Activated effector memory CD4-positive, alpha-beta T cell treated with anti-CD3 and anti-CD28 coated beads, Interleukin-2, amount 50 U/mL, for 16 hours (primary cell): ENCODE data around the gene SLC47A2.
"Not testable (repeated sequence)": the region's sequence is repeated elsewhere in the genome, so short reads cannot be mapped to it uniquely, and the experiment has no call there.

Source experiments
- DNase-seq: peaks from one replicate; pipeline ENCODE4 v3.0.0-alpha.2; 2020

SLC47A2 gene

DNA sequence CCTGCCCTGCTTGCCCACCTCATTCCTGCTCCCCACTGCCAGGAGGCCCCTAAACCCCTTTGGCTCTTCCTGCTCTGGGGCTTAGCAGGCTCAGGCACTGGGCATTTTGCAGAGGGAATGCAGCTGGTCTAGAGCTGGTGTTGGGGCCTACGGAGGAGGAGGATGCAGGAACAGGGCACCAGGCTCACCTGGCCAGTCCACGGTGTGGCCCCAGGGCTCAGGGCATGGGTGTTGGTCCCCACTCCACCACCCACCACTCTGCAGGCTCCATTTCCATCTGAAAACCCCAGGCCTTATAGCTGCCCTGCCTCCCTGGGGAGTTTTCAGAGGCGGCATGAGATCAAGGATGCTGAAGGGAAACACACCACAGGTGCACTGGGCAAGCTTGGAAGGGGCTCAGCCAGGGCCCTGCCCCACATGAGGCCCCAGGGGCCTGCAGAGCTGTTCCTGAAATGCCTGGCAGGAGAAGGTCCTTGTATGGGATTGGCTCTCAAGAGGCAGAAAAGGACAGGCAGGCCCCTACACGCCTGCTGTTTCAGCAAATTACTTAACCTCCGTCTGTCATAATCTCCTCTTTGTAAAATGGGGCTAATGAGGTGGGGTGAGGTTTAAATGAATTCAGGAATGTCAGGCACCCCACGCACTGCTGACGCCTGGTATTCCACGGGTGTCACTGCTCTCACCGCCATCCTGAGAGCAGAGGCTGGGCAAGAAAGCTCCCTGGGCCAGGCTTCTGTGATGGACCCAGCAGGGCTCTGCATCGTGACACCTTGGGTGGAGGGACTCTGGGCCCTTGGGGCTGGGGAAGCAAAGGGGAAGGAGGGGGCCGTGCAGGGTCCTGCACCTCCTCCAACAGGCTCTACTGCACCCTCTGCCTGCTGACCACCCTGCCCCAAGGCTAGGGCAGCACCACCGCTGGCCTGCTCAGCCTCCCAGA lies 9.3 kb downstream of the SLC47A2 start:
- DNase-seq = no peak

DNA sequence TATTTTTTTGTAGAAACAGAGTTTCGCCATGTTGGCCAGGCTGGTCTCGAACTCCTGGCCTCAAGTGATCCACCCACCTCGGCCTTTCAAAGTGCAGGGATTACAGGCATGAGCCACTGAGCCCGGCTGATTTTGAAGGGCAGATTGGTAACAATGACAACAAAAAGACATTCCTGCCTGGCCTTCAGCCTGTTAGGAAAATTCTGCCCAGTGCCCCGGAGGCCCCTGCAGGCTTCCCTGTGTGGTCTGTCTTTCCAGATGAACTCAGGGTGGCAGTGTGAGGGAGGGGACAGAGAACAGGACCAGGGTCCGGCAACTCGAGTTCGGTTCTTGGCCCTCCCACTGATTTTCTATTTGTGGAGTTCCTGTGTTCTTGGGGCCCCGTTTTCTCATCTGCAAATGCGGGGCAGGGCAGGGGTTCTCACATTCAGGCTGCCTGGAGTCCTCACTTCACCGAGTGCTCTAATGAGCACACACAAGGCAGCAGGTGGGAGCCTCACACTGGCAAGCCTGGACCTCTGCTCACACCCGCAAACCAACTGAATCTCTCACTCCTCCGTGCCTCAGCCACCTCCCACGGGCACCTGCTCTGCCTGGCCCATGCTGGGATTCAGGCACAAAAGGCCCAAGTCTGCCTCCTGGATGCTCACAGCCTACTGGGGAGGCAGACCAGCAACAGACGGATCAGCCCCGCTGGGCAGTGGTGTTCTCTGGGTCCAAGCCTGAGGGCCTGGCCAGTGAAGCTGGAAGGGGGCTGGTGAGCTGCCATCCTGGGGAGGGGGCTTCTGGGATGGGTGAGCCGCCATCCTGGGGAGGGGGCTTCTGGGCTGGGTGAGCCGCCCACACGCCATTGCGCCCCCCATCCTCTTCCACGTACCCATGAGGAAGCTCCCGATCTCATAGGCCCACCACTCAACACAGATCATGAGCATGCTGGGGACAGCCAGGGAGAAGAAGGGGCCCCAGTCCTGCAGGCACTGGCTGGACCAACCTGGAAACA lies 10.3 kb downstream of the SLC47A2 start:
- DNase-seq = no peak

DNA sequence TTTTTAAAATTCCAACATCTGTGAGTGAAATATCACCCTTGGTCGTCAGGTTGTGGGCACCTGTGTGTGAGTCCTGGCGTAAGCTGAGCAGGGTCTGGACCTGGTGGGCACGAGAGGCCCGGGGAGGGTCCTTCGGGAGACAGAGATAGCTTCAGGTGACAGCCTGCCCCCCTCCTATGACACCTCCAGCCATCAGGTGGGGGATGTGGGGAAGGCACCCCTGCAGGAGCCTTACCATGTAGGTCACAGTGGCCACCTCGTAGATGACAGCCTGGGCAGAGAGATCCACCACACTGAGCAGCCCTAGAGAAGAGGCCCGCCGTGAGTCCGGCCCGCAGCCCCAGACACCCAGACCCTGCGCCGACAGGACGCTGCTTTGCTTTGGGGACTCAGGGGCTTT lies 11.2 kb downstream of the SLC47A2 start:
- DNase-seq = no peak

DNA sequence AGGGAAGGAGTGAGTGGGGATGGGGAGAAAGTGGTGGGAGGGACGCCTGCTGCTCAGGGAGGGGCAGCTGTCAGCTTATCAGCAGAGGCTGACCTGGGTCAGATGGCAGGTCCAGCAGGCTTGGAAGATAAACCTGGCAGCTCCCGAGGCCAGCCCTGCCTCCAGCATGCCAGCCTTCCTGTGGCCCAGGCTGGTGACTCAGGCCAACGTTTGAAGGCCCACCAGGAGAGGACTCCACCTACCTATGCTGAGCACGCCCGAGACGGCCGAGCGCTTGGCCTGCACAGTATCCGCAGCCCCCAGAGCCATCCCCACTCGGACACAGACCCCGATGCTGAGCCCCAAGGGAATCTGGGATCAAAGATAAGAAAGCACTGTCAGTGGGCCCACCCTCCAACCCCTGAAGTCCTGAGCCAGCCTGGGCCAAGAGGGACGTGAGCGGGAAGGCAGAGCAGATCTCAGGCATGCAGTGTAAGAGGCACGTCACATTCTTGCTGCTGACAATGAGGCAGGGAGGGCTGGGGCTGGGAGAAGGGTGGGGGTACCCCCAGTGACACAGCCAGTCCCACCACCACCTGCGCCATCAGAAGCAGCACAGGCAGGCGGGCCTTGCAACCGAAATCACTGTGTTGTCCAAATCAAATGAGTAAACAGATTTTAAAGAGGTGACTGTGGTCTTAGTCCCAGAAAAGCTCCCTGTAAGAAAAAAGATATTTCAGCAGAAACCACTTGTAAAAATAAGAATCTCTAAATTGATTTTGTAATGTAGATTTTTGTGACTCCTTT lies 12.4 kb downstream of the SLC47A2 start:
- DNase-seq = no peak

DNA sequence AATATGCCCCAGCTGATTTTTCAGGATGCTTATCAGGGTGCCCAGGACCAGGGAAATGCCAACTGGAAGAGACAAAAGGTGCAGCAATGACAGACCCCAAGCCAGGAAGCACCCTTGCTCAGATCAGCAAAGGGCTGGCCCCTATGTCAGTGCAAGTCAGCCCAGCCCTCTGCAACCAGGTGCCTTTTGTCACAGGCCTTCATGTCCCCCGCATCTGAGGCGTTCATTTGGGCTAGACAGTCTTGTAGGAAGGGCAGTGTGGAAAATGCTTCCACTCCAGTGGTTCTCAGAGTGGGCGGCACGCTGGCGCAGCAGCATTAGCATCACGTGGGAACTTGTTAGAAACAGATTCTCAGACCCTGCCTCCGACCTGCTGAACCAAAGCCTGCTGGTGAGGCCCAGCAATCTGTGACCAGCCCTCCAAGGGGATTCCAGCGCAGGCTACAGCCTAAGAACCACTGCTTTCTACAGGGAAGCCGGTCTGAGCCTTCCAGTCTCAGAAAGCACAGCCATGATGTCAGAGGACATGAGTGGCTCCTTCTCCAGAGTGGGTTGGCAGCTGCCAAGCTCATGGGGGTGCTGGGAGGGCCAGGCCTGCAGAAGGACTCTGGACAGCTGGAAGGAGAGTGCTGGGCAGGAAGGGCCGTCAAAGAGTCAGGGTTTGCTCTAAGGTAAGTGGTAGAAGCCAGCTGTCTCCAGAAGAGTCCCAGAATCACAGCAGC lies 13.1 kb downstream of the SLC47A2 start:
- DNase-seq = no peak

DNA sequence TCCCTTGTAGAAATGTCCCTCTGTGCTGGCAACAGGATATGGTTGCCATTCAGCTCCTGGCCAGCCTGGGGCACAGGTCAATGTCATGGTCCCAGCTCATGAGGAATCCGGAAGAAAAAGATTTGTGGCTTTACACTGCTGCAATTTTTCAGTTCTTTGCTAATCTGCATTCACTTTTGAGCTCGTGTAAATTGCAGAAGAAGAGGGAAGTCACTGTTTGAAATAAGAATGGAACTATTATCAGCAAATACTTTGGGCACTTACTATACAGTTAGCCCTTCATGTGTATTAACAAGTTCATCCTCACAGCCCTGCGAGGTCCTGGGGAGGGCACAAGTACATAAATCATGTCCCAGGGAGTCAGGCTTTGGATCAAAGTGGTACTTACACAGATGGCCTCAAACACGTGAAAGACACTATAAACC lies 14.2 kb downstream of the SLC47A2 start:
- no peak for DNase-seq

DNA sequence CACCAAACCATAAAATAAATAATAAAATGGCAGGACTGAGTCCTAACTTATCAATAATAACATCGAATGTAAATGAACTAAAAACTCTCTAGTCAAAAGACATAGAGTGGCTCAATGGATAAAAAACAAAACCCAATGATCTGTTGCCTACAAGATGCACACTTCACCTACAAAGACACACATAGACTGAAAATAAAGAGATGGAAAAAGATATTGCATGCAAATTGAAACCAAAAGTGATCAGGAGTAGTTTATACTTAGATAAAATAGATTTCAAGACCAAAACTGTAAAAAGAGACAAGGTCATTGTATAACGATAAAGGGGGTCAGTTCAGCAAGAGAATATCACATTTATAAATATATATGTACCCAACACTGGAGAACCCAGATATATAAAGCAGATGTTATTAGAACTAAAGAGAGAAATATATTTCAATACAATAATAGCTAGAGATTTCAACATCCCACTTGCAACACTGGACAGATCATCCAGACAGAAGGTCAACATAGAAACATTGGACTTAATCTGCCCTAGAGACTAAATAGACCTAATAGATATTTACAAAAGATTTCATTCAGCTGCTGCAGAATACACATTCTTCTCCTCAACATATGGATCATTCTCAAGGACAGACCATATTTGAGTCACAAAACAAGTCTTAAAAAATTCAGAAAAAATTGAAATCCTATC lies 29.8 kb downstream of the SLC47A2 start:
- no peak for DNase-seq

DNA sequence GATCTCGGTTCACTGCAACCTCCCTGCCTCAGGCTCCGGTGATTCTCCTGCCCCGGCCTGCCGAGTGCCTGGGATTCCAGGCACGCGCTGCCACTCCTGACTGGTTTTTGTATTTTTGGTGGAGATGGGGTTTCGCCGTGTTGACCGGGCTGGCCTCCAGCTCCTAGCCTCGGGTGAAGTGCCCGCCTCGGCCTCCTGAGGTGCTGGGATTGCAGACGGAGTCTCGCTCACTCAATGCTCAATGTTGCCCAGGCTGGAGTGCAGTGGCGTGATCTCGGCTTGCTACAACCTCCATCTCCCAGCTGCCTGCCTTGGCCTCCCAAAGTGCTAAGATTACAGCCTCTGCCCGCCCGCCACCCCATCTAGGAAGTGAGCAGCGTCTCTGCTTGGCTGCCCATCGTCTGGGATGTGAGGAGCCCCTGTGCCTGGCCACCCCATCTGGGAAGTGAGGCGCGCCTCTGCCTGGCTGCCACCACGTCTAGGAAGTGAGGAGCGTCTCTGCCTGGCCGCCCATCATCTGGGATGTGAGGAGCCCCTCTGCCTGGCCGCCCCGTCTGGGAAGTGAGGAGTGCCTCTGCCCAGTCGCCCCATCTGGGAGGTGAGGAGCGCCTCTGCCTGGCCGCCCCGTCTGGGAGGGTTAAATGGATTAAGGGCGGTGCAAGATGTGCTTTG lies 31.3 kb downstream of the SLC47A2 start:
- DNase-seq = not testable (repeated sequence)

DNA sequence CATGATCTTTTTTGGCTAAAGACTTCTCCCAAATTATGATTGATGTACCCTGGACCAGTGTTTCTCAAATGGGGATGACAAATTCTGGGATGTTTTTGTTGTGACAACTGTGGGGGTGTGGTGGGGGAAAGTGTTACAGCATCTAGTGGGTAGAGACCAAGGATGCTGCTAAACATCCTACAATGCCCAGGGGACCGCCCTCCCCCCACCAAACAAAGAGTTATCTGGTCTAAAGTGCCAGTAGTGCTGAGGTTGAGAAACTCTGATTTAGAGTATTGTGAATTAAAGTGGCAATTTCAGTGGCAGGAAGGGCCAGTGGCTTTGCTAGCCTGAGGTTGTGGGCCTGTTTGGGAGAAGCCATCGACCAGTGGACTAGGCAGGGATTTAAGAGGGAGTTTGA lies 33.3 kb downstream of the SLC47A2 start:
- no peak for DNase-seq

DNA sequence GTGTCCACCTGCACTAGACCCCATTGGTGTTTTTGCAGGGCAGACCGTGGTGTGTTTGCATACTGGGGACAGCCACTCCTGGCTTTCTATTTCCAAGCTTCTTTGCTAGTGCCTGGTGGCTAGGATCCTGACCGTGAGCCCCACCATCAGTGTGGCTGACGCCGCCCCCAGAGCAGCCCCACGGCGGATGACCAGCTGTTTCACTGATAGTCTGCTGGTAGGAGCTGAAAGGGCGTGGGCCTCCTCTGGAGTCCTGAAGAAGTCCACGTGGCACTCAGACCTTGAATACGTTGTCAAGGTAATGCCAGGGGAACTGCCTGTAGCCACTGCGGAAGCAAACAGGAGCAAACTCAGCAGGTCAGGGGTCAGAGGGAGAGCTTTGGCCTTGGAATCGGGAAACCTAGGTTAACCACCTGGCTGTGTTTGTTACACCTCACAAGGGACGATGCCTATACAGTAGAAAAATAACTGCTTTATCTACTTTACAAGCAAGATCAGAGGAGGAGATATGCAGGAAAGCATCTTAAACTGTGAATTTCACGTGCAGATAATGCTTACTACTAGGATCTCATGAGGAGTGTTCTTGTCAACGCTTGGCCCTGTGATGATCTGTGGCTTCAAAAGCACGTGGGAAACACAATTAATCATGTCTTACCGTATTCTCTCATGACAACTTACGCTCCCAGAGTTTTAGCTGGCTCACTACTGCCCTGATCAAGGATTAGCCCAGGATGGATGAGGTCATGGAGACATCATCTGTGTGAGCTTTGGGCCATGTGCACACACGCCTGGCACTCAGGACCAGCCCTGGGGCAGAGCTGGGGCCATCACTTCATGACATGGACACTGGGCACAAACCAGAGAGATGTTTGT lies 37.6 kb downstream of the SLC47A2 start:
- DNase-seq = no peak

DNA sequence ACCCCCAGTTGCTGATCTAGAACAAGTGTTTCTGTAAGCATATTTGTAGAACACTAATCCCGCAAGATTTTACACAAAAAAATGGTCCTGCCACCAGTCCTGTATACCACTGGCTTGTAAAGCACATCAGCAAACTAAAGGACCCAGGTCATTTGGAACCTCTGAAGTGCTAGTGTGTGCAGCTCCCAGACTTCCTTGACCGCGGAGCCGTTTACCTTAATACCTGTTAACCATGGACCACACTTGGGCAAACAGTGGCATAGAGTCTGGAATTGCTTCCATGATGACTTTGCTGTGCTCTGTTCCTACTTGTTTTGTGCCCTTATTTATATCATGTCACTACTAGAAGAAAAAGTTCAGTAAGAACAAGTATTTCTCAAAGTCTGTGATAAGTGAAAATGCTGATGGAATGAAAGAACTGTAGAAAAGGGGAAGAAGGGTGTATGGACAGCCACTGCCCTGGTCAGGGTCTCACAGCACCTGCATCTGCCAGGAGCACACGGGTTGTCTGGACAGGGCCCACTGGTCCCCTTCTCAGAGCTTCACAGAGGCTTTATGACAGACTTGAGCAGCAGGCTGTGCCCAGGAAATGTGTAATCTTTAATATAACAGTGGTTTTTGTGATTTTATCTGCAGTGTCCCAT lies 38.5 kb downstream of the SLC47A2 start:
- DNase-seq = no peak

DNA sequence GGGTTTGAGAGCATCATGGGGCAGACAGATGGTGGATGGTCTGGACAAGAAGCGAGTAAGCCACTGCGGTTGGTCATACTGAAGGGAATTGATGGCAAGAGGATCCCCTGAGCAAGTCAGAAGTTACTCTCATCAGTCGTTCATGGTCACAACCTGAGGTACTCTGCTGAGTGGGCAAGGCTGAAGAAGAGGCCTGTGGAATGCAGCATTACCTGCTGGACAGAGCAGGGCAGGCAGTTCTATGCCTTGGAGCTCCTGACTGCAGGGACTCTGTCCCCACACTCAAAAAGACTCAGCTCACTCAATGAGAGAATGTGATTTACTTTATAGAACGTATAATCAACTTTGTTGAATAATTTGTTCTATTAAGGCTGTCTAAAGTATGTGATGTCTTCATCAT lies 39.5 kb downstream of the SLC47A2 start:
- DNase-seq = no peak

DNA sequence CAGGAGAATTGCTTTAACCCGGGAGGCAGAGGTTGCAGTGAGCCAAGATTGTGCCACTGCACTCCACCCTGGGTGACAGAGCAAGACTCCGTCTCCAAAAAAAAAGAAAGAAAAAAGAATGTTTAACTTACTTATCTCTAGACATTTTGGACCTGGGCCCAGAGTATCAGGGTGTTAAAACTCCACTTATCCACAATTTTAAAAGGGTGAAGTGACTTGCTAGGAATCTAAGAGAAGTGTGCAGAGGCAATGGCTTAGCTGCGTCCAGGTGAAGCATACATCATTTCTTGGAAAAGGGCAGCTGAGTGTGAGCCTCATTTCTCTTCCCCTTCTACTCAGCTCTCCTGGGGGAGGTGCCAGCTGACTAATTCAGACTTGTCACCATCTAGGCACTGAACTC lies 42.8 kb downstream of the SLC47A2 start:
- DNase-seq = no peak

DNA sequence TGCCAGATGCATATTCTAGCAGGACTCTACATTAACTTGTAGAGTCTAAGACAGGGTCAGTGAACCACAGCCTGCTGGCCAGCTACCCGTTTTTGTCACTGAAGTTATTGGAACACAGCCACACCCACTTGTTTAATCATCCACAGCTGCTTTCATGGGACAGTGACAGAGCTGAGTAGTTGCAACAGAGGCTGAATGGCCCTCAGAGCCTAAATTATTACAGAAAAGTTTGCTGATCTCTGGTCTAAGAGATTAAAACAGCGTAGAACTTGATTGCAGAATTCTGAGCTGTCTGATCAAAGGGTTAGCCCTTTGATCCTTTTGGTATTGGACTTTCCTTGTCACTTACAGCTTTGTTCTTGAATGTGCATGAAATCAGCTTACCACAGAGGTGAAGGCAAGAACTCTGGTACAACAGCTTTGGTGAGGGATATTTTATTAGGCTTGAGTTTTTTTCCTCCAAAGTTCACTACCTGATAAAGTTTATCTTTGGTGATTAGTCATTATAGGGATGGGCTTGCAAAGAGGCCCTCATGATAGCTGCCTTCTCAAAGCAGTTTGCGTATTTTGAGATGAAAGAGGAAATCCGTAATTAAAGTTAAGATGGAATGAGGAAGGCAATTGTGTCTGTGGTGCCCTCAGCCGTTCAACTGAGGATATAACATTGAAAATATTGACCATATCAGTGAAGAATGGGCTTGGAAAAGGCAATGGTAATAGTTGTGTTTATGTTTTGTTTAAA lies 44.2 kb downstream of the SLC47A2 start:
- no peak for DNase-seq

DNA sequence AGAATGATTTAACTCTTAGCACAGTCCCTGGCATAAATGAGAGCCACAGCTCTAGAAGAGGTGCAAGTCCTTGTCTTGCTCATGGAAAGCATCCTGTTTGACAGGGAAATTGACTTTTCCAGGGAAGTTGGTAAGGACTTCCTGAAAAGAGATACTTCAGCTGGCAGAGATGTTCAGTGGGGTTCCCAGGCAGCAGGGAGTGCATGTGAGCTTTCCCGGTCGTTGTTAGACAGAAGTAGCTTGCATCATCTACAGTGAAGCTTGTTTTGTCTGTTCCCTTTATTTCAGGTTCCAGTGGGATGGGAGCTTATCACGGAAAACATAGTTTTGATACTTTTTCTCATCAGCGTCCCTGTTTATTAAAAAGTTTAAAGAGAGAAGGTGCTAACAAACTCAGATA lies 45.0 kb downstream of the SLC47A2 start:
- DNase-seq = no peak

DNA sequence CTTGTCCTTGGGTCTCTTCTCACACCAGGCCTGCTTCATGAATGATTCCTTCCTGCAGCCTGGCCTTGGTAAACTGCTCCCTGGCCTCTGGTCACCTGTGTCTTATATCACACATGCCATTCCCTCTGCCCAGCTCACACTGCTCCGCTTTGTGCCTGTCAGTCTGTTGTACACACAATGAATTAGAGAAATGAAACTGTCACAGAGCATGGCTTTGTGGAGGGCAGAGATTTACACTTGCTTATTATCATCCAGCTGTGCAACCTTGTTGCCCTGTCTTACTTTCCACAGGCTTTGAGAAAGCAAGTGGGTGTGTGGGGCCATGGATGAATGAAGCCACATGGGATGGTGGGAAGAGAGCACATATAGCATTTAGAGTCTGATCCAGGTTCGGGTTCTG lies 45.5 kb downstream of the SLC47A2 start:
- DNase-seq = no peak

DNA sequence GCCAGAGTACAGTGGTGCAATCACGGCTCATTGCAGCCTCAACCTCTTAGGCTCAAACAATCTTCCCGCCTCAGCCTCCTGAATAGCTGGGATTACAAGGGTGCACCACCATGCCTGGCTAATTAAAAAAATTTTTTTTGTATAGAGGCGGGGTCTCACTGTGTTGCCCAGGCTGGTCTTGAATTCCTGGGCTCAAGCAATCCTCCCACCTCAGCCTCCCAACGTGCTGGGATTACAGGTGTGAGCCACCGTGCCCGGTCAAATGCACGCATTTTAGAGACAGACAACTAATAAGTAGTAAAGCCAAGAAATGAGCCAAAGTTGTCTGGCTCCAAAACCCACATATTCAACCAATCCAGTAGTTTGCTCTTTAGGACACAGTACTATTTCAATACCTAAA lies 46.7 kb downstream of the SLC47A2 start:
- DNase-seq = not testable (repeated sequence)

DNA sequence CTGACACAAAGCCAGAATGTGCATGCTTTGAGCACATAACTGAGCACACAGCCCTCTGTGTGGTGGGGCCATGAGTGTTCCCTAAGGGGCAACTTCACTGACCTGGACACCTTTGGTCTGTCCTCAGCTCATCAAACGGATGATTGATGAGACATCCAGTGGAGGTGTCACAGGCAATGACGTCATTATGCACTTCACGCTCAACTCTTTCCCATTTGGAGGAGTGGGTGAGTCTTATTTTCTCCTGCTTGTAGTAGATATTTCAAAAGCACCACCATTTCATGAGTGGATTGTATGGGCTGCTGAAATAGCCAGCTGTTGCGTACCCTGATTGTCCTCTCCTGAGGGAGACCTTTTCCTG lies 51.6 kb downstream of the SLC47A2 start:
- no peak for DNase-seq
